Panc1 (cell line): ENCODE measurements around the gene FHIT. TPM values are rescaled to one million over a fixed set of nuclear protein-coding genes. Genes with fewer than 3 reads are reported as not detected.

Source experiments
- ATAC-seq: fragments of 200-7000 bp; cut with Tn5 transposase; 2 replicates; pipeline ENCODE4 v1.9.1; 2020; ENCODE audit warnings: mild to moderate bottlenecking, moderate library complexity
- BruUV-seq: library from RNA; stranded (reverse); fragments of 400-500 nt; replicated peaks from 2 replicates; lab custom pipeline; 2021; lab: Mats Ljungman, UMichigan
- CTCF ChIA-PET: fragments of 300-600 bp; sonication (Branson Sonifier 250); formaldehyde crosslinking; loops from one replicate; lab custom pipeline; 2022; ENCODE audit warnings: antibody characterized with exemption; lab: Charles Lee
- POLR2A ChIA-PET: fragments of 300-600 bp; sonication (Branson Sonifier 250); formaldehyde crosslinking; loops from one replicate; lab custom pipeline; 2022; ENCODE audit warnings: antibody characterized with exemption; lab: Charles Lee
- DNase-seq: peaks from one replicate; pipeline ENCODE4 v3.0.0-alpha.2; 2010; ENCODE audit warnings: low read depth, low spot score
- H3K27ac ChIP-seq: 2 replicates; pipeline ENCODE4 v1.5.1; 2011; ENCODE audit warnings: mild to moderate bottlenecking, low read length, inconsistent platforms
- H3K27me3 ChIP-seq: fragments of 200-500 bp; sonication (Bioruptor generic); 2 replicates; pipeline ENCODE4 v1.6.0; 2014; ENCODE audit warnings: low read length, inconsistent platforms; ENCODE audit not compliant: control insufficient read depth, insufficient read depth
- H3K36me3 ChIP-seq: fragments of 200-500 bp; sonication (Bioruptor generic); 2 replicates; pipeline ENCODE4 v1.5.1; 2014; ENCODE audit warnings: inconsistent platforms, mild to moderate bottlenecking, low read length, moderate library complexity; ENCODE audit not compliant: control insufficient read depth, insufficient read depth
- H3K4me1 ChIP-seq: 2 replicates; pipeline ENCODE4 v1.5.1; 2011; ENCODE audit warnings: inconsistent platforms, mild to moderate bottlenecking, low read length, moderate library complexity; ENCODE audit not compliant: control insufficient read depth, insufficient read depth
- H3K4me3 ChIP-seq, 2 experiments: 2 replicates each; pipeline ENCODE4 v1.5.1; 2011 to 2012; ENCODE audit warnings: low read depth in 2 of 2, low read length in 2 of 2, mild to moderate bottlenecking in 2 of 2, inconsistent platforms in 1 of 2, moderate library complexity in 1 of 2
- H3K9me3 ChIP-seq: fragments of 200-500 bp; sonication (Bioruptor generic); 2 replicates; pipeline ENCODE4 v1.5.1; 2014; ENCODE audit warnings: low read depth, mild to moderate bottlenecking, inconsistent platforms, low read length, moderate library complexity; ENCODE audit not compliant: control insufficient read depth, insufficient read depth
- POLR2AphosphoS5 ChIP-seq: IDR thresholded peaks from 2 replicates; pipeline ENCODE4 v1.6.1; 2012; ENCODE audit warnings: mild to moderate bottlenecking, low read depth, low read length, moderate library complexity
- SIN3A ChIP-seq: IDR thresholded peaks from 2 replicates; pipeline ENCODE4 v1.6.1; 2012; ENCODE audit warnings: low read depth, mild to moderate bottlenecking, low read length, moderate library complexity, borderline replicate concordance; ENCODE audit not compliant: insufficient read depth
- TCF7L2 ChIP-seq: IDR thresholded peaks from 2 replicates; pipeline ENCODE4 v1.6.1; 2011; ENCODE audit warnings: mild to moderate bottlenecking, low read depth, low read length, inconsistent platforms
- in situ Hi-C: cut with HindIII; loops from 2 replicates; pipeline ENCODE4 v1.10.0; 2016; ENCODE audit warnings: low sequenced_read_pairs, low pct_unique_long_range_greater_than_20kb
- intact Hi-C: fragments of 100-400 bp; cut with micrococcal nuclease; formaldehyde crosslinking; loops from one replicate; pipeline ENCODE4 v1.10.0; 2022; ENCODE audit not compliant: unreplicated experiment
- total RNA-seq: library from RNA; stranded (reverse); gene quantifications from one replicate; pipeline ENCODE4 v1.2.1, GENCODE V29; 2021; ENCODE audit not compliant: unreplicated experiment
- TF ChIP-seq, protein P1 (sequence below): fragments of 450-650 bp; IDR thresholded peaks from 2 replicates; pipeline ENCODE4 v1.5.1; 2017; ENCODE audit warnings: mild to moderate bottlenecking
- TF ChIP-seq, protein P2 (sequence below), 2 experiments: IDR thresholded peaks; 2 replicates each; pipeline ENCODE4 v1.6.1; 2011 to 2012; ENCODE audit warnings: low read depth in 2 of 2, control low read depth in 1 of 2, low read length in 1 of 2, mild to moderate bottlenecking in 1 of 2, moderate library complexity in 1 of 2; ENCODE audit not compliant: insufficient read depth in 1 of 2

The FHIT gene
- total RNA-seq, 1 experiment from 2014 or later = 2.2 TPM

DNA sequence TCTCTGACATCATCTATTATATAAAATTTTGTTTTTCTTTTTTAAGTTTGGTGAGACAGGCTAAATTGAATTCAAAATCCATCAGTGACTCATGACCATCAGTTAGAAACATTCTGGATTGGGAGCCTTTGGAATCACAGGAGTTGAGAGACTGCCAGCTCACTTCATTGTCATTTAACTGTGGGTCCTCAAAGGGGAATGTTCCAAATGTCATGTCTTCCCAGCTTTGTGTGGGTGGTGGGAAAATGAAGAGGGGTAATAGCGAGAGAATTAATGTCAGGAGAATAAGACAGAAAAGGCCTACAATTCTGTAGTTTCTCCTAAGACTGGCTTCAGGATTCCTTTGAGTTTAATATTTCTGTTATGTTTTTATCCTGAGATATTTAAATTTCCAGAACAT lies 1051.9 kb downstream of the FHIT start:
- ATAC-seq (no peak), DNase-seq (no peak)
- BruUV-seq = no TSS peak
- no peaks in the 10 kb centered on the region for H3K4me1 ChIP-seq
- intact Hi-C loops (no loop called here), in situ Hi-C loops (no loop called here)
- no peak overlapping the region for H3K27ac ChIP-seq
- ChIA-PET POLR2A (no interaction called here), CTCF (no interaction called here)
- H3K36me3 ChIP-seq = no peaks in the 10 kb centered on the region
- no peak overlapping the region for H3K4me3 ChIP-seq
- no peaks in the 10 kb centered on the region for H3K9me3 ChIP-seq
- no peak for TF ChIP-seq TCF7L2
- H3K27me3 ChIP-seq = no peaks in the 10 kb centered on the region

DNA sequence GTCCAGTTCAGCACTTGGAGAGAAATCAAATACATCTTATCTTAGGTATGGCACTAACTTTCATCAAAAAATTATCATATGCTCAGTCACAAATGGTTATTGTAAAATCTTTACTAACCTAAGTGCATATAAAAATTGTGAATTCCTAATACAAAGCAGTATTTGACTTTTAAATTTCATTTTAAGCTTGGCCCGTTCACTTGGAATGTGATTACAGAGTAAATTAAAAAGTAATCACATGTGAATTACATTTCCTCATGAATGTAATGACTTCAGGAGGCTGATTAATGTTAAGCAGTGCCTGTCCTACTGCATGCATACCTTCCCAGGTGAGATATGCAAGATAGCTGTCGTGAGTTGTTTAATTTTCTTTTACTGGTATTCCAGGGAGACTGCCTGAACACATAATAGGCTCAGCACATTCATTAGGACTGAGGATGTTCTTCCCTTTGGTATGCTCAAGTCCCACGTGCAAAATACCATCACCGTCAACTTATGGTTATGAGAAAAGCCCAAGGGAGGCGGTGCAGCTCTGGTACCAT lies 1053.0 kb downstream of the FHIT start:
- Histone ChIP-seq H3K27me3 (no peaks in the 10 kb centered on the region), H3K9me3 (no peaks in the 10 kb centered on the region), H3K4me1 (no peaks in the 10 kb centered on the region), H3K27ac (no peak overlapping the region), H3K4me3 (no peak overlapping the region), H3K36me3 (no peaks in the 10 kb centered on the region)
- in situ Hi-C loops (no loop called here), intact Hi-C loops (no loop called here)
- CTCF ChIA-PET = no interaction called here
- no TSS peak for BruUV-seq
- ATAC-seq (no peak), DNase-seq (no peak)
- TF ChIP-seq, protein P1, sequence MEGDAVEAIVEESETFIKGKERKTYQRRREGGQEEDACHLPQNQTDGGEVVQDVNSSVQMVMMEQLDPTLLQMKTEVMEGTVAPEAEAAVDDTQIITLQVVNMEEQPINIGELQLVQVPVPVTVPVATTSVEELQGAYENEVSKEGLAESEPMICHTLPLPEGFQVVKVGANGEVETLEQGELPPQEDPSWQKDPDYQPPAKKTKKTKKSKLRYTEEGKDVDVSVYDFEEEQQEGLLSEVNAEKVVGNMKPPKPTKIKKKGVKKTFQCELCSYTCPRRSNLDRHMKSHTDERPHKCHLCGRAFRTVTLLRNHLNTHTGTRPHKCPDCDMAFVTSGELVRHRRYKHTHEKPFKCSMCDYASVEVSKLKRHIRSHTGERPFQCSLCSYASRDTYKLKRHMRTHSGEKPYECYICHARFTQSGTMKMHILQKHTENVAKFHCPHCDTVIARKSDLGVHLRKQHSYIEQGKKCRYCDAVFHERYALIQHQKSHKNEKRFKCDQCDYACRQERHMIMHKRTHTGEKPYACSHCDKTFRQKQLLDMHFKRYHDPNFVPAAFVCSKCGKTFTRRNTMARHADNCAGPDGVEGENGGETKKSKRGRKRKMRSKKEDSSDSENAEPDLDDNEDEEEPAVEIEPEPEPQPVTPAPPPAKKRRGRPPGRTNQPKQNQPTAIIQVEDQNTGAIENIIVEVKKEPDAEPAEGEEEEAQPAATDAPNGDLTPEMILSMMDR = no peak
- TF ChIP-seq SIN3A (no peak), TCF7L2 (no peak), POLR2AphosphoS5 (no peak)
- TF ChIP-seq, protein P2, sequence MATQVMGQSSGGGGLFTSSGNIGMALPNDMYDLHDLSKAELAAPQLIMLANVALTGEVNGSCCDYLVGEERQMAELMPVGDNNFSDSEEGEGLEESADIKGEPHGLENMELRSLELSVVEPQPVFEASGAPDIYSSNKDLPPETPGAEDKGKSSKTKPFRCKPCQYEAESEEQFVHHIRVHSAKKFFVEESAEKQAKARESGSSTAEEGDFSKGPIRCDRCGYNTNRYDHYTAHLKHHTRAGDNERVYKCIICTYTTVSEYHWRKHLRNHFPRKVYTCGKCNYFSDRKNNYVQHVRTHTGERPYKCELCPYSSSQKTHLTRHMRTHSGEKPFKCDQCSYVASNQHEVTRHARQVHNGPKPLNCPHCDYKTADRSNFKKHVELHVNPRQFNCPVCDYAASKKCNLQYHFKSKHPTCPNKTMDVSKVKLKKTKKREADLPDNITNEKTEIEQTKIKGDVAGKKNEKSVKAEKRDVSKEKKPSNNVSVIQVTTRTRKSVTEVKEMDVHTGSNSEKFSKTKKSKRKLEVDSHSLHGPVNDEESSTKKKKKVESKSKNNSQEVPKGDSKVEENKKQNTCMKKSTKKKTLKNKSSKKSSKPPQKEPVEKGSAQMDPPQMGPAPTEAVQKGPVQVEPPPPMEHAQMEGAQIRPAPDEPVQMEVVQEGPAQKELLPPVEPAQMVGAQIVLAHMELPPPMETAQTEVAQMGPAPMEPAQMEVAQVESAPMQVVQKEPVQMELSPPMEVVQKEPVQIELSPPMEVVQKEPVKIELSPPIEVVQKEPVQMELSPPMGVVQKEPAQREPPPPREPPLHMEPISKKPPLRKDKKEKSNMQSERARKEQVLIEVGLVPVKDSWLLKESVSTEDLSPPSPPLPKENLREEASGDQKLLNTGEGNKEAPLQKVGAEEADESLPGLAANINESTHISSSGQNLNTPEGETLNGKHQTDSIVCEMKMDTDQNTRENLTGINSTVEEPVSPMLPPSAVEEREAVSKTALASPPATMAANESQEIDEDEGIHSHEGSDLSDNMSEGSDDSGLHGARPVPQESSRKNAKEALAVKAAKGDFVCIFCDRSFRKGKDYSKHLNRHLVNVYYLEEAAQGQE (IDR thresholded peaks at IDR 0.05; ENCODE audit: insufficient read depth in 1 of 2, low read depth in 2 of 2, low read length in 1 of 2) = no peak
- POLR2A ChIA-PET = no interaction called here

DNA sequence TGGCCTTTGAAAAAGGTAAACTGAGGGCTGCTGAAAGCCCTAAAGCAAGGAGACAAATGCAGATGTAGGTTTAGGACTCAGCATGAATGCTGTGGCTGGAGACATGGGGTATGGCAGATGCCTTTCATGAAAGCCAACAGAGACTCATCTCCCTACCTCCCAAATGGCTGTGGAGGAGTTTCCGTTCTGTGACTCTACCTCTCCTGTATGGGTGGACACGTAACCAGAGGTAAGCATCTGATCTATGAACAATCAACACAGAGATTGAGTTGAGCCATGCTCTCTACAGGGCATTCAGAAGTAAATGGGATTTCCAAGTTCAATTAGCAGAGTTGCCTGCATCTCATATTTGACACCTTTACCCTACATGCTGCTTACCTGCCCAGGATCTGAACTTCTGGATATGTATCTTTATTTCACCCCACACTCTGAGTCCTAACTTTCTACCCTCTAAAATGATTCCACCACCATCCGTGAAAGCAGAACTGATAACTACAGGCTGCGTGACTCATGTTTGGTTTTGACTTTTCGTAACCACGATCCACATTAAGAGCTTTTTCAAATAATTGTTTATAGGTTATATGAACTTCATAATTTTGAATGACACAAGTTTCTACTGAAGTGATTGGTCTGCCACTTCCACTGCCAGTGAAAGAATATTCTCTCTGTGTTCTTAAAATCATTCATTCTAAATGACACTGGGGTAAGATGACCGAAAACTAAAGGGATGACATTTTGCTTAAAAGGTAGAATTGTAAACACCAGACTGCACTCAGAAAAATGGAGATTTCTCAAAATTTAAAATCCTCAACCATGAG lies 1058.7 kb downstream of the FHIT start:
- Histone ChIP-seq H3K9me3 (no peaks in the 10 kb centered on the region), H3K27ac (no peak overlapping the region), H3K4me3 (no peak overlapping the region), H3K27me3 (no peaks in the 10 kb centered on the region), H3K36me3 (no peaks in the 10 kb centered on the region), H3K4me1 (no peaks in the 10 kb centered on the region)
- ChIA-PET CTCF (no interaction called here), POLR2A (no interaction called here)
- in situ Hi-C loops (no loop called here), intact Hi-C loops (no loop called here)
- BruUV-seq = no TSS peak
- TF ChIP-seq TCF7L2 (no peak), SIN3A (no peak), POLR2AphosphoS5 (no peak)
- TF ChIP-seq, protein P2 (IDR thresholded peaks at IDR 0.05; ENCODE audit: insufficient read depth in 1 of 2, low read depth in 2 of 2, low read length in 1 of 2) = no peak
- TF ChIP-seq, protein P1 = no peak
- no peak for ATAC-seq
- DNase-seq = no peak
